ENCODE measurements around the gene TIMP3. TPM values are rescaled to one million over a fixed set of nuclear protein-coding genes. Genes with fewer than 3 reads are reported as not detected.

Gene TIMP3
- total RNA-seq, 4 donors from 2014 or later, result 561 to 1,580 (median 897) TPM

GRCh38 chr22:32760396-32760795 lies 41.1 kb upstream of the TIMP3 start:
- no peak for DNase-seq (ENCODE audit: low spot score)
- no peak for ATAC-seq (ENCODE audit: low FRiP score)
- no peak for TF ChIP-seq CTCF (IDR thresholded peaks at IDR 0.05)

- no peak for DNase-seq (ENCODE audit: low spot score)
- ATAC-seq (ENCODE audit: low FRiP score), result no peak
- TF ChIP-seq CTCF (IDR thresholded peaks at IDR 0.05), result no peak
Observed at GRCh38 chr22:32760815-32761214, 40.7 kb upstream of the TIMP3 start.

GRCh38 chr22:32761251-32761903 lies 40.1 kb upstream of the TIMP3 start:
- no peak for TF ChIP-seq CTCF (IDR thresholded peaks at IDR 0.05)
- ATAC-seq (ENCODE audit: low FRiP score), result no peak

GRCh38 chr22:32764330-32765131 lies 37.0 kb upstream of the TIMP3 start:
- DNase-seq (ENCODE audit: low spot score) (no peak), ATAC-seq (ENCODE audit: low FRiP score) (peak; percentile 72)
- TF ChIP-seq CTCF (IDR thresholded peaks at IDR 0.05), result no peak

More at GRCh38 chr22:32761251-32761903, 40.1 kb upstream of the TIMP3 start:
- DNase-seq (ENCODE audit: low spot score), result no peak

- no peak for TF ChIP-seq CTCF (IDR thresholded peaks at IDR 0.05)
- DNase-seq (ENCODE audit: low spot score) (no peak), ATAC-seq (ENCODE audit: low FRiP score) (no peak)
Observed at GRCh38 chr22:32765132-32765618, 36.3 kb upstream of the TIMP3 start.

- ATAC-seq (ENCODE audit: low FRiP score) (no peak), DNase-seq (ENCODE audit: low spot score) (no peak)
- TF ChIP-seq CTCF (IDR thresholded peaks at IDR 0.05), result no peak
Observed at GRCh38 chr22:32771756-32772155, 29.7 kb upstream of the TIMP3 start.

Data from omental fat pad (tissue), 4 donors.